Measurements from ENCODE around the gene HEXIM1.

DNA sequence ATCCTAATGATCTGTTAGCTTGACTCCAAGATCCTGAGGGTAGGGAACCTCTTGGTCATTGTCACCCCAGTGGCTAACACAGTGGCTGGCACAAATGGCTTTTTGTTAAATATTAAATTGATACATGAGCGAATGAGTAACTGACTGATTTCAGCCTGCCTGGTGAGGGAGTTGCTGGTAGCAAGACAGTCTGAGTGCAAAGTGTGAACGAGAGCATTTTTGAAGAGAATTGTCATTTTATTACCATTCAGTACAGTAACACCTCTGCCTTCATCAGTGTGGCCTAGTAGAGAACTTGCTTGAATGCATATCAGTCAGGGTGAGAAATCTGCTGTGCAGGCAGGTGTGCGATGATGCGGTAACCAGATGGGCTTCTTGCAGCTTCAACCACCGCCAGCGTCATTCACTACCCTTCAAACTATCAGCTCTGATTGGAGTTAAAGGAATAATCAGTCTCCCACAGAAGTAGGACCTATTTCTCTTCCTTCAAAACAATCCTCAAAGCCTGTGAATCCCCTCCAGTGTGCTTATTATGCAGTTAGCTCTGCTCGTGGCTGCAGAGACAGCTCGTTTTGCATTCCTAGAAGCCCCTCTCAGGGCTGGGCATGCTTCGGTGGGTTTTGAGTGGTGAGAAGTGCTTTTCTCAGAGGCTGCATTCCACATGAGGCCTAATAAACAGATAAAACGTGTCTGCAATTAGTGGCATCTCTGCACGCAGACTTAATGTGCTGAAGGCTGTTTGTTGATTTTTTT lies 42.4 kb downstream of the HEXIM1 start:
- TF ChIP-seq, protein P1, sequence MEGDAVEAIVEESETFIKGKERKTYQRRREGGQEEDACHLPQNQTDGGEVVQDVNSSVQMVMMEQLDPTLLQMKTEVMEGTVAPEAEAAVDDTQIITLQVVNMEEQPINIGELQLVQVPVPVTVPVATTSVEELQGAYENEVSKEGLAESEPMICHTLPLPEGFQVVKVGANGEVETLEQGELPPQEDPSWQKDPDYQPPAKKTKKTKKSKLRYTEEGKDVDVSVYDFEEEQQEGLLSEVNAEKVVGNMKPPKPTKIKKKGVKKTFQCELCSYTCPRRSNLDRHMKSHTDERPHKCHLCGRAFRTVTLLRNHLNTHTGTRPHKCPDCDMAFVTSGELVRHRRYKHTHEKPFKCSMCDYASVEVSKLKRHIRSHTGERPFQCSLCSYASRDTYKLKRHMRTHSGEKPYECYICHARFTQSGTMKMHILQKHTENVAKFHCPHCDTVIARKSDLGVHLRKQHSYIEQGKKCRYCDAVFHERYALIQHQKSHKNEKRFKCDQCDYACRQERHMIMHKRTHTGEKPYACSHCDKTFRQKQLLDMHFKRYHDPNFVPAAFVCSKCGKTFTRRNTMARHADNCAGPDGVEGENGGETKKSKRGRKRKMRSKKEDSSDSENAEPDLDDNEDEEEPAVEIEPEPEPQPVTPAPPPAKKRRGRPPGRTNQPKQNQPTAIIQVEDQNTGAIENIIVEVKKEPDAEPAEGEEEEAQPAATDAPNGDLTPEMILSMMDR (IDR thresholded peaks at IDR 0.05) = no peak
- TF ChIP-seq ZFX (IDR thresholded peaks at IDR 0.05; ENCODE audit: borderline replicate concordance) = no peak

Data from 22Rv1 (cell line).